ENCODE measurements around the gene ORAI2.

The ORAI2 gene

DNA sequence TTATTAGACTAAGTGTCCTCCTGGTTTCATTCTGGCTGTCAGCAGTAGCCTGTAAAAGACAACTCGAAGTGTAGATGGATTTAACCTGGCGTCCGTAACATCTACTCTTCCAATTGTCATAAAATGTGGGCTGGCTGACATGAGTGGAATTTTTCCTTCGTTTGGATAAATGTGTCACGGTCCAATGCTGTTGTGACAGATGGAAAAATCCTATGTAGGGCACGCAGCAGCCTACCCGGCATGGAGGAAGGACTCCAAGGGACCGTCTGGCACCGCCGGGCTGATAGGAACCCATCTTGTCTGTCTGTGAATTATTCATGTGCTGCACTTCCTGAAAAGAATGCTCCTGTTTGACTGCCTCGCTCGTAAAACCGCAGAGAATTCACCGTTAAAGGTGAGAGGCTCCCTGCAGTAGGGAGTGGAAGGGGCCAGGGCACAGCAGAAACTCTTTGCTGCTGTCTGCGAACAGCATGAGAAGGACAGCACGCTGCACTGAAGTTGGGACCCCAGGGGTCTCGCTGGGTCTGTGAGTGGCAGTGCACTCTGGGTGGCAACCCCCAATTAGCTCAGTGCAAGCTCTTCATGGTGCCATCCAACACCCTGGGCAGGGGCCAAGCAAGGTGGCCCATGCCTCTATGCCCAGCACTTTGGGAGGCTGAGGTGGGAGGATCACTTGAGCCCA is 1.6 kb upstream of the ORAI2 start:
- DNase-seq (ENCODE audit: extremely low read depth, low read depth): no peak
- TF ChIP-seq, protein P1, sequence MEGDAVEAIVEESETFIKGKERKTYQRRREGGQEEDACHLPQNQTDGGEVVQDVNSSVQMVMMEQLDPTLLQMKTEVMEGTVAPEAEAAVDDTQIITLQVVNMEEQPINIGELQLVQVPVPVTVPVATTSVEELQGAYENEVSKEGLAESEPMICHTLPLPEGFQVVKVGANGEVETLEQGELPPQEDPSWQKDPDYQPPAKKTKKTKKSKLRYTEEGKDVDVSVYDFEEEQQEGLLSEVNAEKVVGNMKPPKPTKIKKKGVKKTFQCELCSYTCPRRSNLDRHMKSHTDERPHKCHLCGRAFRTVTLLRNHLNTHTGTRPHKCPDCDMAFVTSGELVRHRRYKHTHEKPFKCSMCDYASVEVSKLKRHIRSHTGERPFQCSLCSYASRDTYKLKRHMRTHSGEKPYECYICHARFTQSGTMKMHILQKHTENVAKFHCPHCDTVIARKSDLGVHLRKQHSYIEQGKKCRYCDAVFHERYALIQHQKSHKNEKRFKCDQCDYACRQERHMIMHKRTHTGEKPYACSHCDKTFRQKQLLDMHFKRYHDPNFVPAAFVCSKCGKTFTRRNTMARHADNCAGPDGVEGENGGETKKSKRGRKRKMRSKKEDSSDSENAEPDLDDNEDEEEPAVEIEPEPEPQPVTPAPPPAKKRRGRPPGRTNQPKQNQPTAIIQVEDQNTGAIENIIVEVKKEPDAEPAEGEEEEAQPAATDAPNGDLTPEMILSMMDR (IDR thresholded peaks at IDR 0.05; ENCODE audit: low read depth, low read length, missing control alignments): no peak

DNA sequence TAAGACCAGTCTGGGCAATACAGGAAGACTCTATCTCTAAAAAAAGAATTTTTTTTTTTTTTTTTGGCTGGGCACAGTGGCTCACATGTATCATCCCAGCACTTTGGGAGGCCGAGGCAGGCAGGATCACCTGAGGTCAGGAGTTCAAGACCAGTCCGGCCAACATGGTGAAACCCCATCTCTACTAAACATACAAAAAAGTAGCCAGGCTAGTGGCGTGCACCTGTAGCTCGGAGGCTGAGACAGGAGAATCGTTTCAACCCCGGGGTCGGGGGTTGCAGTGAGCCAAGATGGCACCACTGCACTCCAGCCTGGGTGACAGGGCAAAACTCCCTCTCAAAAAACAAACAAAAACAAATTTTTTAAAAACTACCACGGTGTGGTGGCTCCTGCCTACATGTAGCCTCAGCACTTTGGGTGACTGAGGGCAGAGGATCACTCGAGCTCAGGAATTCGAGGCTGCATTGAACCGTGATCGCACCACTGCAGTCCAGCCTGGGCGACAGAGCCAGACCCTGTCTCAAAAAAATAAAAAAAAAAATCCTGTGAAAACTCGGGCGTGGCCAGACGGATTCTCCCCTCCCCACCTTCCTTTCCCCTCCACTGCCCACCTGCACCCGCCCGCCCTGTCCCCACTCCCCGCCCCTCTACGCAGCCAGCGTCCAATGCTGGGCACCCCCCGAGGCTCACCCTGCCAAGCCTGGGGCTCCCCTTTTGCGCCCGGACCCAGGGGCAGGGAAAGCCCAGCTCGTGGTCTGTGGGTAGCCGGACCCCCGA is 745 bp upstream of the ORAI2 start:
- TF ChIP-seq, protein P1 (IDR thresholded peaks at IDR 0.05; ENCODE audit: low read depth, low read length, missing control alignments): no peak
- H3K4me3 ChIP-seq (replicated peaks; ENCODE audit: low read depth, low read length): peak overlapping the region; percentile 67
- no peak for DNase-seq (ENCODE audit: extremely low read depth, low read depth)

More for the DNA sequence above, 1.6 kb upstream of the ORAI2 start:
- no peak overlapping the region for H3K4me3 ChIP-seq (replicated peaks; ENCODE audit: low read depth, low read length)

DNA sequence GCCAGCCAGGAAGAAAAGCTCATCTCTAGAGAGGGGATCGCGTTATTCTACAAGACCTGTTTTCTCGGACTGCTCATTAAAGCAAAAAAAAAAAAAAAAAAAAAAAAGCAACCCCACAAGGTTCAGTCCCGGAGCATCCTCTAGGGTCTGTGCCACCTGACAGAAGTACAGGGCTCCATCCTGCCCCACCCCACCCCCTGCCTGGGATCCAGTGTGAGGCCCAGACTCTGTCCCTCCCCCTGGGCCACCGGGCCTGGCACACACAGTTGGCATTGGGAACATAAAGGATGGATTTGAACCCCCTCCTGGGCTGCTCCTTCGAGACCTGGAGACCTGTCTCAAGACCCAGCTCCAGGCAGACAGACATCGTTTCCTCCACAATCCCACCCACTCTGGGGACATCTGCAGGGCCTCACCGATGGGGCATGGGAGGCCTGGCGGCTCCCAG is 688 bp downstream of the ORAI2 start:
- no peak for DNase-seq (ENCODE audit: extremely low read depth, low read depth)
- TF ChIP-seq, protein P1 (IDR thresholded peaks at IDR 0.05; ENCODE audit: low read depth, low read length, missing control alignments): no peak
- peak overlapping the region; percentile 67 for H3K4me3 ChIP-seq (replicated peaks; ENCODE audit: low read depth, low read length)

DNA sequence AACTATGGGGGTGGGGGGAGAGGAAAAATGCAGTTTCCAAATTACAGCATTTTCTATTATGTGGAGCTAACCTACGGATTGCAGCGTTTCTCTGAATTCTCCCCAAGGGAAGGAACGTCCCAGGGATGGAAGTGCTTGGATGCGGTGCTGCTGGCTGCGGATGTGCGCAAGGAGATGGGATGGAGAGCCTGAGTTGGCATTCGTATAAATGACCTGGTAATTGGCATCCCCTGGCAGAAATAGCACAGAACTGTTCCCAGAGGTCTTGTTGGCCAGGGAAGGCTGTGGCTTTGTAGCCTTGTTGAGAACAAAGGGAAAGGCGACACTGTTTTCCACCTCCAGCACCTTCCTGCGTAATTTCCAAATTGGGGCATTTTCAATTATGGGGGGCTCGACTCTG is 2.7 kb downstream of the ORAI2 start:
- TF ChIP-seq, protein P1 (IDR thresholded peaks at IDR 0.05; ENCODE audit: low read depth, low read length, missing control alignments): no peak

DNA sequence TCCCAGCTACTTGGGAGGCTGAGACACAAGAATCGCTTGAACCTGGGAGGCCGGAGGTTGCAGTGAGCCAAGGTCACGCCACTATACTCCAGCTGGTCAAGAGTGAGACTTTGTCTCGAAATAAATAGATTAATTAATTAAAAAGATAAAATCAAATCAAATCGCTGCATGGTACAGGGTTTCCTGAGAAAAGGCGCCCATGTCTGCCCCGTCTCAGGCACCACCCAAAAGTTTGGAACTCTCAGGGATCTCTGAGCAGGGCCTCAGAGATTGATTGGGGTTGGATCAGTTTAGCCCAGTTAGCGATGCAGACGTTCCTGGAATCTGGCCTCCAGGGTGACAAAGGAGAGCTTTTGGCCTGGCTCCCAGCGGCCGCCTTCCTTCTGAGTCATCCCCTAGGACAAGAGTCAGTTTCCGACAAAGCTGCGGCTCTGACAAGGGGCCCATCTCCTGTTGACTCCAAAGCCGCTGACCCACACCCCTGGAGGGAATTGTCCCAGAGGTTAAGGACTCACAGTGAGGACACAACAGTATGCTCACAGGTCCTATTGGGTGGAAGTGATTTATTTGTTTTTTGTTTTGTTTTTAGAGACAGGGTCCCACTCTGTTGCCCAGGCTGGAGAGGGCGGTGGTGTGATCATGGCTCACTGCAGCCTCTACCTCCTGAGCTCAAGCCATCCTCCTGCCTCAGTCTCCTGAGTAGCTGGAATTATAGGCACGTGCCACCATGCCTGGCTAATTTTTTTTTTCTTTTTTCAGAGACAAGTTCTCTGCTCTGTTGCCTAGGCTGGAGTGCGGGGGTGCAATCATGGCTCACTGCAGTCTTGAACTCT is 6.8 kb downstream of the ORAI2 start:
- H3K4me3 ChIP-seq (replicated peaks; ENCODE audit: low read depth, low read length): no peak overlapping the region
- DNase-seq (ENCODE audit: extremely low read depth, low read depth): peak; percentile 47
- TF ChIP-seq, protein P1 (IDR thresholded peaks at IDR 0.05; ENCODE audit: low read depth, low read length, missing control alignments): no peak

More for the DNA sequence above, 2.7 kb downstream of the ORAI2 start:
- no peak overlapping the region for H3K4me3 ChIP-seq (replicated peaks; ENCODE audit: low read depth, low read length)
- DNase-seq (ENCODE audit: extremely low read depth, low read depth): no peak

DNA sequence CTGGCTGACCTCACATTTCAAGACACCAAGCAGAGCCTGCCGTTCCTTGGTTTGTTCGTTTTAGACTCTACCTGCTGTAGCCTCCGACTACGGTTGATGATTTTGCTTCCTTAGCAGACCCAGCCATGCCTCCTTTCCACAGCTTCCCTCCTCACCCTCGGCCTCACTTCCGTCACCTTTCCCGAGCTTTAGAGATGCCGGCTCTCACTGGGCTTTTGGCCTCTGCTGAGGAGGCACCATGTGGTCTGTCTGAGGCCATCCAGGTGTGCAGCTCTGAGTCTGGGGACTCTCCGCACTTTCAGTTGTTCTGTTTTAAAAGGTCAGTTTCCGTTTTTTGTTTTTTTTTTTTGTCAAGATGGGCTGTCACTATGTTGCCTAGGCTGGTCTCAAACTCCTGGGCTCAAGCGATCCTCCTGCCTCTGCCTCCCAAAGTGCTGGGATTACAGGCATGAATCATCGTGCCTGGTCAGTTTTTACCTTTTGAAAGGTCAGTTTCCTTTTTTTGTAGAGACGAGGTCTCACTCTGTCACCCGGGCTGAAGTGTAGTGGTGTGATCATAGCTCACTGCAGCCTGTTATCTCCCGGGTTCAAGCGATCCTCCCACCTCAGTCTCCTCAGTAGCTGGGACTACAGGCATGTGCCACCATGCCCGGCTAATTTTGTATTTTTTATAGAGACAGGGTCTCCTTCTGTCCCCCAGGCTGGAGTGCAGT is 11.7 kb downstream of the ORAI2 start:
- TF ChIP-seq, protein P1 (IDR thresholded peaks at IDR 0.05; ENCODE audit: low read depth, low read length, missing control alignments): no peak
- no peak overlapping the region for H3K4me3 ChIP-seq (replicated peaks; ENCODE audit: low read depth, low read length)
- DNase-seq (ENCODE audit: extremely low read depth, low read depth): no peak
